HG03025 (cell line): ENCODE data around the gene EGFR.
"Not testable (repeated sequence)": the region's sequence is repeated elsewhere in the genome, so short reads cannot be mapped to it uniquely, and the experiment has no call there.

Experiments
- ATAC-seq: cut with Tn5 transposase; IDR thresholded peaks from one replicate; pipeline ENCODE4 v1.9.1; 2021; ENCODE audit warnings: mild to moderate bottlenecking, moderate library complexity; ENCODE audit not compliant: unreplicated experiment, low FRiP score

The EGFR gene

DNA sequence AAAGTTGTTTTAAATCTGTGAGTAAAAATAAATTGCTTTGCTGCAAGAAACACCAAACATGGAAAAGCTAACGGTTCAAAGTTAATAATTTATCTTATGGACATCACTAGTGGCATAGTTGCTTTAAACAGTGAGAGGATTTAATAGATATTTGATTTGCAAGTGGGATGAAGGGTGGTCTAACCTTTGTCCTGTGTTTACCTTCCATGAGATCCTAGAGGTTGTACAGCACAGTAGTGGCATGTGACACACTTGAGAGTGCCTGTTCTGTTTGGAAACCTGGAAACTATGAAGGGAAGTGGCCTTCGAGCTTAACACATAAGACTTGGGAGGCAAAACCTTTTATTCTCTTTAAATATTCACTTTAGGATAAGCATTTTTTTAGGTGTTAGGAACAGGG lies 16.0 kb downstream of the EGFR start:
- ATAC-seq: no peak

GRCh38 chr7:55035410-55035809 lies 16.6 kb downstream of the EGFR start:
- ATAC-seq: not testable (repeated sequence)

- ATAC-seq: no peak
Observed at GRCh38 chr7:55036950-55037736, 18.3 kb downstream of the EGFR start.

- ATAC-seq: no peak
Observed at GRCh38 chr7:55043691-55044370, 25.0 kb downstream of the EGFR start.

DNA sequence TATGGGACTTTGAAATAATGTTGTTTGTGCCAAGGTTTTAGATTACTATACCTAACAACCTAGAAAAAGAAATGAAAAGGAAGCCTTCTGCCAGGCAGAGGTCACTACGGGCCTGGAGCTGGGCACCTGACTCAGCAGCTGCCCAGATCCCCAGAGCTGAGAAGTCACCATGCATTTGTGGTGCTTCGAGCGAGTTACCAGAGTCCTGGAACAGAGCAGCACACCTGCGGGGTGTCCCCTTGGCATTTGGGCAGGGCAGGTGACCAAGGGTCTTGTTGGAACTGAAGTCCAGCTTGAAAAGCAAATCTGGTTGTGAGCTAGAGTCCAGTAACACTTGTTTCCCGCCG lies 25.5 kb downstream of the EGFR start:
- ATAC-seq: no peak

DNA sequence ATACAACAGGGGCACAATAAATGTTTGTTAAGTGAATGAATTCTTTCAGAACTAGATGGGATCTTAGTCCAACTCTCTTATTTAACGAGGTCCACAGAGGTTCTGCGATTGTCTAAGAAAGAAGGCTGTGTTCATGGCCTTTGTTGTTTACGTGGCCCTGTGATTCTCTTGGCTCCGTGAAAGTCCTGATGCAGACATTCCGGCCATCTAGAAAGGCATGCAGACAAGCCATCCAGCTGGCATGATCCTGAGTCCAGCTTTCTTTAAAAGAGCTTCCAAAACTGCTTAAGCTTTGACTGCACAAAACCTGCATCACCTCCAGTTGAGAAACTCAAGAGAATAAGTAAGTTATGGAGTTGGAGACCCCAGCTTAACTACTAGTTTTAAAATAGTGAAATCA lies 26.0 kb downstream of the EGFR start:
- no peak for ATAC-seq

GRCh38 chr7:55046582-55047342 lies 27.9 kb downstream of the EGFR start:
- no peak for ATAC-seq

DNA sequence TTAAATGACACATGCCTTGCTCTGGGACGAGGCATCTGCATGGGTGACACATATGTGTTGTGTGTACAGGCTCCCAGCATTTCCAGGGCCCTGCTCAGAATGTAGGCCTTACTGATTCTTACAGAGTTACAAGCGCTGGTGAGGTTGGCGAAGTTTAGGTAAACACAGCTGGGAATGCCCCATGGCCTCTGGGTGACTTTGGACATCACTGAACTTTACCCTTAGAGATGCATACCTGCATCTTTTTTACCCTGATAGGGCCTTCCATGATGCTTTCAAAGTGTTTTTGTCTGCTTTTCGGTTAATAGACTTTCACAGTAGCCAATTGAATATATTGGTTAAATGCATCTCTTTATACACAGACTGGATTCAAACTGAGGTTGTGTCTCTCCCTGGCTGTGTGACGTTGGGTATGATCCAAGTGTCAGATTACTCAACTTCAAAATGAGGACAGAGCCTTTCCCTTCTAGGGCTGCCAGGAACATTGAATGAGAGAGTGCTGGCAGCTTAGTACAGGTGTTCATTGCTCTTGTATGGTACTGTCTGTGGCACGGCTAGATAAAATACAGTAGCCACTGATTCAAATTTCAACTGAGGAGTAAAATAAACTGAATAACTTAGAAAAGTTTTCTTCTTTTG lies 29.5 kb downstream of the EGFR start:
- no peak for ATAC-seq

DNA sequence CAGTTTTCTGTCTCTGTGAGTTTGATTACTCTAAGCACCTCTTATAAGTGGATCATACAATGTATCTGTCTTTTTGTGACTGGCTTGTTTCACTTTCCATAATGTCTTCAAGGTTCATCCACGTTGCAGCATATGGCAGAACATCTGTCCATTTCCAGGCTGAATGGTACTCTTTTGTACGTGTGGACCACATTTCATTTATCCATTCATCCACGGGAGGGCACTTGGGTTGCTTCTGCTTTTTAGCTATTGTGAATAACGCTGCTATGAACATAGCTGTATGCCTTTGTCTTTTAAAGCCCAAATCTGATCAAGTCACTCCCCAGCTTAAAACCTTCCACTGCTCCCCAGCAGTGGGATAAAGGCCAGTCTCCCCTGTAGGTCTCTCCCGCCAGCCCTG lies 31.5 kb downstream of the EGFR start:
- ATAC-seq: no peak

DNA sequence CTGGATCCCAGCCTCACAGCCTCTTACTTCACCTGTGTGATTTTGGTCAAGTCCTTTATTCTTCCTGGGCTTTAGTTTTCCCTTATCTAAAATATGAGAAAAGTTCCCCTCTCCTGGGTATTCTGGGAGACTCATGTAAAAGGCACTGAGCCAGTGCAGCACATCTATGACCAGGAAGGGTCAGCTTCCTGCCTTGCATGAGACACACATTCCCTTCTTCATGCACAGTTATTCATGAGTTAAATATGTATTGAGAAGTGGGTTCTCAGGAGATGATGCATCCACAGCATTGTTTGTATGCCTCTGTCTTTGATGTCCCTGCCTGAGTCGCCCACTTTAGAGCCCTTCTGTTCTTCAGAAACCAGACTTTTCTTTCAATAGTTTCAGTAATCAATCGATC lies 33.3 kb downstream of the EGFR start:
- no peak for ATAC-seq

DNA sequence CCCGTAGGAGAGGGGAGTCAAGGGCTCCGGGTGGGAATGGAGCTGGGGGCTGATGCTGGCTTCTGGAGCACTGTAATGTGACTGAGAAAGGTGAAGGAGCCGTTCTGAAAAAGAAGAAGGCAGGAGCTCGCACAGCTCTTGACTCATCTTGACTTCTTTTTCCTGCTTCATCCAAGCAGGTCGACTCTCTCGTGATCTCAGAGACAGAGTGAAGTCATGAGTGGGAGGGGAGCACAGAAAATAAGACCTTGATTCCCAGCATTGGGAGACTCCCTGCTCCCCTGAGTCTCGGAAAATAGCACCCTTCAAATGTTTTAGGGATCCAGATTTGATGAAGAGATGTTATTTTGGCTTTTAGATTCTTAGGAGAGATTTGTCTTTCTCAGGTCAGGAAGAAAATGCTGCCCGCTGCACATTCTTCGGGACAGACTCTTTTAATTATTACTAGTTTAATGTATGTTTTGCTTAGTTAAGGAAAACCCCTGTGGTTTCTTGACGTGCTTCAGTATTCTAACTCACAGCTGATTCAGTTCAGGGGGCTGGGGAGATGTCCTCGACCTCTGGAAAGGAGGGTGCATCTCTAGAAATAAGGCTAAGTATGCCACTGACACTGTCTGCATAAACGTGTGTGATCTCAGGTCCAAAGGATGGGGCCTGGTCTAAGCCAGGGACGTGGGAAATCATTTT lies 34.1 kb downstream of the EGFR start:
- ATAC-seq: no peak

- ATAC-seq: no peak
Observed at GRCh38 chr7:55053651-55054571, 35.1 kb downstream of the EGFR start.

DNA sequence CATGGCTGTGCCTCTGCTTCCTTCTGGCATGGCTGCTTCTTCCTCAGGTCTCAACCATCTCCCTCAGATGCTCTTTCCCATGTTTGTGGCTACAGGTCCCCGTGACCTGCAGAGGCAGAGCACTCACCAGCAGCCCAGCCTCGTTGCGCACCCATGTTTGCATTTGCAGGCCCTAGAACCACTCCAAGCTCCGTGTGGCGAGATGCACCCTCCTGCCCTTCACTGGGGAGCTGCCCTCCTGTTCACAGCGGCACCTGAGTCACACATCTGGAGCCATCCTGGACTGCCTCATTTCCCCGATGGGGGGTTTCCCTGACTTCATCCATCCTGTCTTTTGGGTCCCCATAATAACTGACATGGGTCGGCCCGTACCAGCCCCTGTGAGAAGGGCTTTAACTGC lies 35.9 kb downstream of the EGFR start:
- no peak for ATAC-seq

GRCh38 chr7:55055479-55055878 lies 36.7 kb downstream of the EGFR start:
- no peak for ATAC-seq

- no peak for ATAC-seq
Observed at GRCh38 chr7:55056068-55056467, 37.3 kb downstream of the EGFR start.

GRCh38 chr7:55056577-55057480 lies 38.0 kb downstream of the EGFR start:
- no peak for ATAC-seq

- no peak for ATAC-seq
Observed at GRCh38 chr7:55058314-55058713, 39.5 kb downstream of the EGFR start.

DNA sequence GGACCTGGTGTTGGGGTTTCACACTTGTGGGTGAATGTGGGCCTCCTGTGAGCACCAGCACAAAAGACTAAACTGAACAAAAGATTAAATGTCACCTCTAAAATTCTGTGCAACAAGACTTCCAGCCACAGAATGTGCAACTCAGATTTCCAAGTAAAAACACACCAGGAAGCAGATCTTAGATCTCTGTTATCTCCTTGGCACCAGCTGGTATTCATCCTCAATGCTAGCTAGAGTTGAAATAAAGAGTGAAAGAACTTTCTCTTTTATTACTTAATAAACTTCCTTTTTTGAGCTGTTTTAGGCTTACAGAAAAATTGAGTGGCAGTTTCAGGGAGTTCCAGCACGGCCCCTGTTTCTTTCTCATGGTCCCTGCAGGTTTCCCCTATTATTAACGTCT lies 40.2 kb downstream of the EGFR start:
- no peak for ATAC-seq
